GM10266 (cell line): ENCODE data around the gene TOR3A.

Source experiments
- DNase-seq: peaks from one replicate; pipeline ENCODE4 v3.0.0; 2012; ENCODE audit errors: extremely low spot score
- TF ChIP-seq, protein P1 (sequence below): IDR thresholded peaks from 2 replicates; pipeline ENCODE4 v1.5.1; 2012; ENCODE audit warnings: mild to moderate bottlenecking, low read depth; ENCODE audit not compliant: control insufficient read depth, insufficient read depth; ENCODE audit errors: missing control alignments

The TOR3A gene

GRCh38 chr1:179079113-179079761 is 2.6 kb upstream of the TOR3A start:
- DNase-seq: peak; percentile 68
- TF ChIP-seq, protein P1, sequence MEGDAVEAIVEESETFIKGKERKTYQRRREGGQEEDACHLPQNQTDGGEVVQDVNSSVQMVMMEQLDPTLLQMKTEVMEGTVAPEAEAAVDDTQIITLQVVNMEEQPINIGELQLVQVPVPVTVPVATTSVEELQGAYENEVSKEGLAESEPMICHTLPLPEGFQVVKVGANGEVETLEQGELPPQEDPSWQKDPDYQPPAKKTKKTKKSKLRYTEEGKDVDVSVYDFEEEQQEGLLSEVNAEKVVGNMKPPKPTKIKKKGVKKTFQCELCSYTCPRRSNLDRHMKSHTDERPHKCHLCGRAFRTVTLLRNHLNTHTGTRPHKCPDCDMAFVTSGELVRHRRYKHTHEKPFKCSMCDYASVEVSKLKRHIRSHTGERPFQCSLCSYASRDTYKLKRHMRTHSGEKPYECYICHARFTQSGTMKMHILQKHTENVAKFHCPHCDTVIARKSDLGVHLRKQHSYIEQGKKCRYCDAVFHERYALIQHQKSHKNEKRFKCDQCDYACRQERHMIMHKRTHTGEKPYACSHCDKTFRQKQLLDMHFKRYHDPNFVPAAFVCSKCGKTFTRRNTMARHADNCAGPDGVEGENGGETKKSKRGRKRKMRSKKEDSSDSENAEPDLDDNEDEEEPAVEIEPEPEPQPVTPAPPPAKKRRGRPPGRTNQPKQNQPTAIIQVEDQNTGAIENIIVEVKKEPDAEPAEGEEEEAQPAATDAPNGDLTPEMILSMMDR: peak; percentile 69

GRCh38 chr1:179080866-179081686 is 794 bp upstream of the TOR3A start:
- peak; percentile 40 for DNase-seq
- TF ChIP-seq, protein P1: no peak

- peak; percentile 25 for DNase-seq
- TF ChIP-seq, protein P1: no peak
Observed at GRCh38 chr1:179082333-179082998, 596 bp downstream of the TOR3A start.

DNA sequence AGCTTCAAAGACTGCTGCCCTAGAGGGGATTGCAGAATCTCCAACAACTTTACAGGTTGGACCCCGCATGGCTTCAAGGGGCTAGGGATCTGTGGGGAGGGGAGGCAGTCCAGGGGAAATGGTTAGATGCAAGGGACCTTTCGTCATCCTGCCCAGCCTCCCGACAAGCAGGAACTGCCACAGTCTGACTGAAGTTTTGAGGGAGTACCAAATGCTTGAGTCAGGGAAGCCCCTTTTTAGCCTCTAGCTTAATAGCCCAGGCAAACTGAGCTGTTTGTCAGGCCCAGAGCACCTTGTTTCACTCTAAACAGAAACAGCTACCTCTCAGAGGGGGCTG is 1.1 kb downstream of the TOR3A start:
- TF ChIP-seq, protein P1: no peak
- peak; percentile 50 for DNase-seq

GRCh38 chr1:179083533-179083932 is 1.7 kb downstream of the TOR3A start:
- peak; percentile 47 for DNase-seq
- TF ChIP-seq, protein P1: no peak

DNA sequence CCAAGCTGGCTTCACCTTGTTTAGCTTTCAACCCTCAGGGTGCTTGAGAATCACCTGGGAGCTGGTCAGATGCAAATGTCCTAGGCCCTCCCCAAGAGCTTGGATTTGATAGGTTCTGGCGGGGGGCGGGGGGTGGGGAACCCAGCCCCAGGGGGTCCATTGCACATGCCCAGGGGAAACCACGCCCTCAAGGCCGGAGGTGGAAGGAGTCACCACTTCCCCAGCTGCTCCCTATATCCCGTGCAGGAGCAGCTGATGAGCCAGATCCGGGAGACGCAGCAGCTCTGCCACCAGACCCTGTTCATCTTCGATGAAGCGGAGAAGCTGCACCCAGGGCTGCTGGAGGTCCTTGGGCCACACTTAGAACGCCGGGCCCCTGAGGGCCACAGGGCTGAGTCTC is 5.8 kb downstream of the TOR3A start:
- no peak for DNase-seq
- TF ChIP-seq, protein P1: no peak
